Measurements from ENCODE around the gene FER.
"Not testable (repeated sequence)": the region's sequence is repeated elsewhere in the genome, so short reads cannot be mapped to it uniquely, and the experiment has no call there.

The FER gene

GRCh38 chr5:108747774-108748400 is at the start of gene FER:
TSS of gene FER (plus strand) at chr5:108747897. CDS start at chr5:108798183, 50,286 bp downstream.
- peak in 1 of 2 donors; percentile 6 for DNase-seq (ENCODE audit: extremely low read depth in 1 of 2, low read depth in 1 of 2)

- not testable (repeated sequence) for DNase-seq (ENCODE audit: extremely low read depth in 1 of 2, low read depth in 1 of 2)
Observed at GRCh38 chr5:108700388-108700787, 47.3 kb upstream of the FER start.

GRCh38 chr5:108700930-108701329 is 46.8 kb upstream of the FER start:
- DNase-seq (ENCODE audit: extremely low read depth in 1 of 2, low read depth in 1 of 2) = no peak

- no peak for DNase-seq (ENCODE audit: extremely low read depth in 1 of 2, low read depth in 1 of 2)
Observed at GRCh38 chr5:108702546-108702945, 45.2 kb upstream of the FER start.

GRCh38 chr5:108703313-108703712 is 44.4 kb upstream of the FER start:
- DNase-seq (ENCODE audit: extremely low read depth in 1 of 2, low read depth in 1 of 2) = no peak

- no peak for DNase-seq (ENCODE audit: extremely low read depth in 1 of 2, low read depth in 1 of 2)
Observed at GRCh38 chr5:108707141-108707540, 40.6 kb upstream of the FER start.

GRCh38 chr5:108711898-108712297 is 35.8 kb upstream of the FER start:
- DNase-seq (ENCODE audit: extremely low read depth in 1 of 2, low read depth in 1 of 2) = no peak

- no peak for DNase-seq (ENCODE audit: extremely low read depth in 1 of 2, low read depth in 1 of 2)
Observed at GRCh38 chr5:108715408-108715807, 32.3 kb upstream of the FER start.

GRCh38 chr5:108720391-108720790 is 27.3 kb upstream of the FER start:
- no peak for DNase-seq (ENCODE audit: extremely low read depth in 1 of 2, low read depth in 1 of 2)

- no peak for DNase-seq (ENCODE audit: extremely low read depth in 1 of 2, low read depth in 1 of 2)
Observed at GRCh38 chr5:108726446-108727235, 21.1 kb upstream of the FER start.

GRCh38 chr5:108727236-108727650 is 20.5 kb upstream of the FER start:
- DNase-seq (ENCODE audit: extremely low read depth in 1 of 2, low read depth in 1 of 2) = no peak

- peak in 1 of 2 donors; percentile 20 for DNase-seq (ENCODE audit: extremely low read depth in 1 of 2, low read depth in 1 of 2)
Observed at GRCh38 chr5:108727651-108728565, 19.8 kb upstream of the FER start.

- peak; percentile 13 to 23 for DNase-seq (ENCODE audit: extremely low read depth in 1 of 2, low read depth in 1 of 2)
Observed at GRCh38 chr5:108728566-108729241, 19.0 kb upstream of the FER start.

GRCh38 chr5:108729242-108729615 is 18.5 kb upstream of the FER start:
- no peak for DNase-seq (ENCODE audit: extremely low read depth in 1 of 2, low read depth in 1 of 2)

GRCh38 chr5:108730617-108731340 is 16.9 kb upstream of the FER start:
- no peak for DNase-seq (ENCODE audit: extremely low read depth in 1 of 2, low read depth in 1 of 2)

- DNase-seq (ENCODE audit: extremely low read depth in 1 of 2, low read depth in 1 of 2) = no peak
Observed at GRCh38 chr5:108735790-108736189, 11.9 kb upstream of the FER start.

- no peak for DNase-seq (ENCODE audit: extremely low read depth in 1 of 2, low read depth in 1 of 2)
Observed at GRCh38 chr5:108736855-108737254, 10.8 kb upstream of the FER start.

GRCh38 chr5:108739376-108739775 is 8.3 kb upstream of the FER start:
- DNase-seq (ENCODE audit: extremely low read depth in 1 of 2, low read depth in 1 of 2) = no peak

GRCh38 chr5:108739906-108740305 is 7.8 kb upstream of the FER start:
- no peak for DNase-seq (ENCODE audit: extremely low read depth in 1 of 2, low read depth in 1 of 2)

- no peak for DNase-seq (ENCODE audit: extremely low read depth in 1 of 2, low read depth in 1 of 2)
Observed at GRCh38 chr5:108743319-108743718, 4.4 kb upstream of the FER start.
